GM21529 (cell line): ENCODE data around the gene ALG8.
A peak's percentile ranks its signal among the peaks of the same experiment; 100 is the strongest.

Experiments used
- ATAC-seq: cut with Tn5 transposase; IDR thresholded peaks from one replicate; pipeline ENCODE4 v1.9.1; 2021; ENCODE audit not compliant: unreplicated experiment

The ALG8 gene

GRCh38 chr11:78160557-78160956, 21.1 kb upstream of the ALG8 start:
- no peak for ATAC-seq

GRCh38 chr11:78158987-78159652, 19.7 kb upstream of the ALG8 start:
- ATAC-seq, result no peak

GRCh38 chr11:78156127-78156844, 16.9 kb upstream of the ALG8 start:
- no peak for ATAC-seq

DNA sequence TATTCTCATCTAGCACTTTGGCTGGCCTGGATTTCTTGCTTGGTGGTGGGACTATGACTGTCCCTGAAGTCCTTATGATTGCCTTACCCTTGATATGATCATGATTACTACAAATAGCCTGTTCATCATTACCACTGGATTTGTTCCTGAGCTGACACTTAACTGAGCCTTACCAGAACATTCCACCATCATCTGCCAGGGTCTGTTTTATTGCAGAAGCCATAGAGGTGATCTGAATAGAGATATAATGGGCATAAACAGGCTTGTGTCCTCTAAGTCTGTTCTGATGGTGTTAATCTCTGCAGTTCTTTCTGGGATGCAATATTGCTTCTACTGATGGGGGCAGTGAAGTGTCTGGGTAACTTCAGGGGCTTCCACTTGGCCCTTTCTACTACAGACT, 12.4 kb upstream of the ALG8 start:
- ATAC-seq, result no peak

DNA sequence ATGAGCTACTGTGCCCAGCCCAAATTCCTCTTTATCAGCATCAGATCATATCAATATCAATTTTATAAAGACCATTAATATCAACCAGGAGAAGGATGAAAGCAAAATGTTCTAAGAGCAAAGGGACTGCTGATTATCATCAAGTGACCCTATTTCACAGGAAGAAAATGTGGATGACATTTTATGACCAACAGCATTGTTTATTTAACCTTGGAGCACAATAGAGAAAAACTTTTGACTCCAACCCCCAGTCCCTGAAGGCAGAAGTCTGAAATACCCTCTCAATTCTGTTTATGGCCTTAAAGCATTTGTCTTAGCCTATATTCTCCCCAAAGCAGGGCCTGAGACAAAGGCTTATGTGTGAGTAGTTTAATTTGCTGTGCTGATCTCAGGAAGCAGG, 11.3 kb upstream of the ALG8 start:
- ATAC-seq, result no peak

- no peak for ATAC-seq
Measured at GRCh38 chr11:78150346-78150745, 10.9 kb upstream of the ALG8 start.

GRCh38 chr11:78149646-78150045, 10.2 kb upstream of the ALG8 start:
- no peak for ATAC-seq

- ATAC-seq, result no peak
Measured at GRCh38 chr11:78147807-78148206, 8.4 kb upstream of the ALG8 start.

DNA sequence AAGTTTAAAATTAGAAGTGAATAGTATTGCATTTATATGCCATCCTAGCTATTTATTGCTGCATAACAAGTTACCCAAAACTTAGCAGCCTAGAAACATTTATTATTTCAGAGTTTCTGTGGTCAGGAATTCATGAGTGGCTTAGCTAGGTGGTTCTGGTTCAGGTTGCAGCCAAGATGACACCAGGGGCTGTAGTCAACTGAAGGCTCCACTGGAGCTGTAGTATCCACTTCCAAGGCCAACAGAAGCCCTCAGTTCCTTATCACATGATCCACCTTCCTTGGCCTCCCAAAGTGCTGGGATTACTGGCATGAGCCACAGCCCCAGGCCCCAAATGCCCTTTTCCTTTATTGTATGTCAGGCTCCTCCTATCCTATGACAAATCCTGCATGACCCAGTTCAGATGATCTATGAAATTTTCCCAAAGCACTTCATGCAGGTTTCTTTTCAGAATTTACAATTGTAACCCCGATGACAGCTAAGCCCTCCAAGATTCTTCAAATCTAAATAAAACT, 6.1 kb upstream of the ALG8 start:
- ATAC-seq, result no peak

- ATAC-seq, result no peak
Measured at GRCh38 chr11:78140392-78141077, 1.1 kb upstream of the ALG8 start.

DNA sequence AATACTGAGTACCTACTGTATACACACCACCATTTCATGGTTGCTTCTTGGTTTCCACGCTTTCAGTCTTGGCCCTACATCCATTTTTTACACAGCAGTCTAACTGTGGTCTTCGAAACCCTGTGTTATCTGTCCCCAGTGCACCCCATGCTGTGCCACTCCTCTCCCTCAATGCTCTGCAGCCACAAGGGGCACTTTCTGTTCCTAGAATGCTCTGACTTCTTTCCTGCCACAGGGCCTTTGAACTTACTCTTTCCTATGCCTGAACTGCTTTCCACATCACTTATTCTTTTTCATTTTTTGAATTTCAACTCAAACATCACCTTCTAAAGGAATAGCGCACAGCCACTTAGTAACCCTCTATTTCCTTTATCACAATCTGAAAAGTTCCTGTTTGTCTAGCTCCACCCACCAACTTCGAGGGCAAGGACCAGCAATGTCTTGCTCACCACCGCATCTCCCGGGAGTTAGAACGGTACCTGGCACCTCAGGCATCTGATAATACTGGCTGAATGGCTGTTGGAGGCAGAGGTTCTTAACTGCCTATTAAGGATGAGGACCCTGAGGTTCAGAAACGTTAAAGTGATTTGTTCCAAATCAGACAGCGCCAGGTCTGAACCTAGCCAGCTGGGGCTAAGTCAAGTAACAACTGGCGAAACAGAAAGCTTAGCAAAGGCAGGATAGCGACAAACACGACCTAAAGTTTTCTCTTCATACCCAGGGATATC, 568 bp downstream of the ALG8 start:
- peak; percentile 29 for ATAC-seq

DNA sequence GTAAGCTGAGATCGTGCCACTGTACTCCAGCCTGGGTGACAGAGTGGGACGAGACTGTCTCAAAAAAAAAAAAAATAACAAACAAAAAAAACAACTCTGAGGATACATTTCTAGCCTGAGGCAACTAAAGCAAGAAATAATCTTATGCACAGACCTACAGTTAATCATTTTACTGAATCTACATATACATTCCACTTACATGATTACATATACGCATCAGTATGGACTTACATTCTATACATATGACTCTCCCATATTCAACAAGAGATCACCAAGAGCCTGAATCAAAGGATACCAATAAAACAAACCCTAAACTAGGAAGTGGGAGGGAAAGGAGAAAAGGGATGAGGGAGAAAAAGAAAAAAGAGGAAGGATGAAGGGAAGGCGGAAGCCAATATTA, 1.1 kb downstream of the ALG8 start:
- no peak for ATAC-seq

GRCh38 chr11:78132475-78132874, 7.0 kb downstream of the ALG8 start:
- ATAC-seq, result no peak

- no peak for ATAC-seq
Measured at GRCh38 chr11:78131956-78132355, 7.5 kb downstream of the ALG8 start.

GRCh38 chr11:78127403-78127802, 12.0 kb downstream of the ALG8 start:
- ATAC-seq, result no peak

GRCh38 chr11:78112582-78113275, 26.7 kb downstream of the ALG8 start:
- ATAC-seq, result peak; percentile 88

- no peak for ATAC-seq
Measured at GRCh38 chr11:78111298-78111697, 28.1 kb downstream of the ALG8 start.

GRCh38 chr11:78110830-78111229, 28.6 kb downstream of the ALG8 start:
- no peak for ATAC-seq

GRCh38 chr11:78110351-78110750, 29.1 kb downstream of the ALG8 start:
- ATAC-seq, result no peak

GRCh38 chr11:78109081-78110015, 30.1 kb downstream of the ALG8 start:
- ATAC-seq, result no peak
